HEK293 (cell line): ENCODE measurements around the gene LRP1B.
A peak's percentile ranks its signal among the peaks of the same experiment; 100 is the strongest.

Experiments
- CTCF ChIA-PET: fragments of 350-600 bp; formaldehyde crosslinking; extraction: SDS; loops from one replicate; lab custom pipeline; 2021; ENCODE audit warnings: antibody characterized with exemption; lab: Yijun Ruan, JAX
- POLR2A ChIA-PET: fragments of 300-600 bp; formaldehyde crosslinking; extraction: SDS; loops from one replicate; lab custom pipeline; 2020; ENCODE audit warnings: antibody characterized with exemption, inconsistent platforms; lab: Yijun Ruan, JAX
- H3K27ac ChIP-seq: fragments of 200-500 bp; sonication (Bioruptor generic); 2 replicates; pipeline ENCODE4 v1.5.1; 2014; ENCODE audit warnings: low read depth, low read length, control low read depth, inconsistent platforms; ENCODE audit errors: extremely low read depth
- H3K36me3 ChIP-seq, 2 experiments: fragments of 200-500 bp in 1 of 2; sonication (Bioruptor generic) in 1 of 2; 1 replicate in 1 of 2; 2 replicates in 1 of 2; pipeline ENCODE4 v1.5.1; 2014 to 2017; ENCODE audit warnings: inconsistent platforms in 2 of 2, low read length in 2 of 2; ENCODE audit not compliant: control insufficient read depth in 2 of 2, insufficient read depth in 1 of 2
- H3K4me1 ChIP-seq: fragments of 200-500 bp; sonication (Bioruptor generic); 2 replicates; pipeline ENCODE4 v1.5.1; 2014; ENCODE audit warnings: mild to moderate bottlenecking, low read length, inconsistent platforms; ENCODE audit not compliant: control insufficient read depth, insufficient read depth
- H3K4me3 ChIP-seq: 2 replicates; pipeline ENCODE4 v1.5.1; 2011; ENCODE audit warnings: low read depth, mild to moderate bottlenecking, control low read depth, low read length, moderate library complexity
- H3K9me3 ChIP-seq: fragments of 200-500 bp; sonication (Bioruptor generic); 2 replicates; pipeline ENCODE4 v1.5.1; 2014; ENCODE audit warnings: low read depth, low read length, inconsistent platforms; ENCODE audit not compliant: control insufficient read depth, insufficient read depth
- HIC1 ChIP-seq: fragments of 450-650 bp; formaldehyde crosslinking; IDR thresholded peaks from 2 replicates; pipeline ENCODE4 v1.5.1; 2016; ENCODE audit warnings: missing biosample characterization, missing genetic modification characterization
- KLF1 ChIP-seq: fragments of 450-650 bp; formaldehyde crosslinking; IDR thresholded peaks from 2 replicates; pipeline ENCODE4 v1.5.1; 2016; ENCODE audit warnings: missing biosample characterization, missing genetic modification characterization
- PATZ1 ChIP-seq: fragments of 450-650 bp; formaldehyde crosslinking; IDR thresholded peaks from 2 replicates; pipeline ENCODE4 v1.5.1; 2016; ENCODE audit warnings: missing biosample characterization, missing genetic modification characterization
- REPIN1 ChIP-seq: fragments of 450-650 bp; formaldehyde crosslinking; IDR thresholded peaks from 2 replicates; pipeline ENCODE4 v1.5.1; 2017; ENCODE audit warnings: missing biosample characterization, missing genetic modification characterization, low read depth
- TRIM28 ChIP-seq: IDR thresholded peaks from 2 replicates; pipeline ENCODE4 v1.6.1; 2011; ENCODE audit warnings: low read length, control low read depth, borderline replicate concordance
- WT1 ChIP-seq: fragments of 450-650 bp; formaldehyde crosslinking; IDR thresholded peaks from 2 replicates; pipeline ENCODE4 v1.5.1; 2016; ENCODE audit warnings: missing biosample characterization, missing genetic modification characterization
- YY2 ChIP-seq: fragments of 450-650 bp; formaldehyde crosslinking; IDR thresholded peaks from 2 replicates; pipeline ENCODE4 v1.5.1; 2016; ENCODE audit warnings: missing biosample characterization, missing genetic modification characterization
- ZBTB10 ChIP-seq: fragments of 450-650 bp; formaldehyde crosslinking; IDR thresholded peaks from 2 replicates; pipeline ENCODE4 v1.5.1; 2016; ENCODE audit warnings: missing biosample characterization, missing genetic modification characterization
- ZNF112 ChIP-seq: fragments of 450-650 bp; formaldehyde crosslinking; IDR thresholded peaks from 2 replicates; pipeline ENCODE4 v1.5.0; 2017; ENCODE audit warnings: missing biosample characterization, missing genetic modification characterization
- ZNF132 ChIP-seq: fragments of 450-650 bp; formaldehyde crosslinking; IDR thresholded peaks from 2 replicates; pipeline ENCODE4 v1.5.1; 2017; ENCODE audit warnings: missing biosample characterization, missing genetic modification characterization, borderline replicate concordance
- ZNF146 ChIP-seq: fragments of 450-650 bp; formaldehyde crosslinking; IDR thresholded peaks from 2 replicates; pipeline ENCODE4 v1.5.1; 2016; ENCODE audit warnings: missing biosample characterization, missing genetic modification characterization
- ZNF2 ChIP-seq: fragments of 450-650 bp; formaldehyde crosslinking; IDR thresholded peaks from 2 replicates; pipeline ENCODE4 v1.5.1; 2016; ENCODE audit warnings: missing biosample characterization, missing genetic modification characterization
- ZNF280C ChIP-seq: fragments of 450-650 bp; formaldehyde crosslinking; IDR thresholded peaks from 2 replicates; pipeline ENCODE4 v1.5.1; 2016; ENCODE audit warnings: missing biosample characterization, missing genetic modification characterization
- ZNF521 ChIP-seq: fragments of 450-650 bp; formaldehyde crosslinking; IDR thresholded peaks from 2 replicates; pipeline ENCODE4 v1.5.1; 2017; ENCODE audit warnings: missing biosample characterization, mild to moderate bottlenecking, missing genetic modification characterization
- ZNF548 ChIP-seq: fragments of 450-650 bp; formaldehyde crosslinking; IDR thresholded peaks from 2 replicates; pipeline ENCODE4 v1.5.1; 2016; ENCODE audit warnings: missing biosample characterization, missing genetic modification characterization
- ZNF549 ChIP-seq: fragments of 450-650 bp; IDR thresholded peaks from 2 replicates; pipeline ENCODE4 v1.5.1; 2018; ENCODE audit warnings: missing biosample characterization, missing genetic modification characterization, mild to moderate bottlenecking, inconsistent platforms, moderate library complexity
- ZNF624 ChIP-seq: fragments of 450-650 bp; formaldehyde crosslinking; IDR thresholded peaks from 2 replicates; pipeline ENCODE4 v1.5.1; 2017; ENCODE audit warnings: missing biosample characterization, missing genetic modification characterization
- ZNF707 ChIP-seq: fragments of 450-650 bp; formaldehyde crosslinking; IDR thresholded peaks from 2 replicates; pipeline ENCODE4 v1.5.1; 2016; ENCODE audit warnings: missing biosample characterization, missing genetic modification characterization
- ZSCAN30 ChIP-seq: fragments of 450-650 bp; IDR thresholded peaks from 2 replicates; pipeline ENCODE4 v1.5.1; 2018; ENCODE audit warnings: missing biosample characterization, mild to moderate bottlenecking, missing genetic modification characterization, moderate library complexity

Gene LRP1B

GRCh38 chr2:140276661-140277060 lies 1854.2 kb downstream of the LRP1B start (continued):
- no peak for TF ChIP-seq HIC1
- TF ChIP-seq ZNF146 = no peak
- no peak for TF ChIP-seq KLF1 (tag by site-specific recombination)
- no peak for TF ChIP-seq ZNF2 (tag by site-specific recombination)
- no peak for TF ChIP-seq ZSCAN30 (tag by site-specific recombination)
- no peak for TF ChIP-seq ZNF132 (tag by site-specific recombination)
- TF ChIP-seq ZNF521 (tag by site-specific recombination) = no peak
- no peak for TF ChIP-seq ZNF624
- TF ChIP-seq WT1 = no peak
- TF ChIP-seq ZBTB10 = no peak
- TF ChIP-seq ZNF548 (tag by site-specific recombination) = no peak

GRCh38 chr2:140275427-140275826 lies 1855.4 kb downstream of the LRP1B start:
- ChIA-PET CTCF (no interaction called here), POLR2A (no interaction called here)
- H3K4me3 ChIP-seq = no peak overlapping the region
- TF ChIP-seq ZNF280C (tag by site-specific recombination) = no peak
- 0 out of 2 replicates have a peak, but pooled peaks have one; percentile 4 for TF ChIP-seq TRIM28
- no peak for TF ChIP-seq YY2 (tag by site-specific recombination)
- TF ChIP-seq ZNF548 (tag by site-specific recombination) = no peak
- H3K36me3 ChIP-seq = no peaks in the 10 kb centered on the region
- H3K9me3 ChIP-seq = no peaks in the 10 kb centered on the region
- no peak overlapping the region for H3K27ac ChIP-seq
- H3K4me1 ChIP-seq = no peaks in the 10 kb centered on the region

GRCh38 chr2:140274891-140275290 lies 1855.9 kb downstream of the LRP1B start:
- no peaks in the 10 kb centered on the region for H3K36me3 ChIP-seq
- H3K4me3 ChIP-seq = no peak overlapping the region; the same call in 1 of the 2 replicates

More at GRCh38 chr2:140274891-140275290, 1855.9 kb downstream of the LRP1B start:
- H3K9me3 ChIP-seq = no peaks in the 10 kb centered on the region
- H3K4me1 ChIP-seq = no peaks in the 10 kb centered on the region
- TF ChIP-seq REPIN1 (tag by site-specific recombination) = no peak
- no peak for TF ChIP-seq ZNF707
- no peak for TF ChIP-seq TRIM28
- no peak for TF ChIP-seq PATZ1 (tag by site-specific recombination)
- no peak for TF ChIP-seq ZNF112 (tag by site-specific recombination)
- TF ChIP-seq ZNF549 = no peak
- H3K27ac ChIP-seq = no peak overlapping the region
- ChIA-PET POLR2A (no interaction called here), CTCF (no interaction called here)
